GM18867 (cell line): ENCODE results near the gene MRPL21.
A peak's percentile ranks its signal among the peaks of the same experiment; 100 is the strongest.

Source experiments
- ATAC-seq: cut with Tn5 transposase; IDR thresholded peaks from one replicate; pipeline ENCODE4 v1.9.1; 2021; ENCODE audit warnings: mild to moderate bottlenecking, moderate library complexity; ENCODE audit not compliant: unreplicated experiment

Gene MRPL21

DNA sequence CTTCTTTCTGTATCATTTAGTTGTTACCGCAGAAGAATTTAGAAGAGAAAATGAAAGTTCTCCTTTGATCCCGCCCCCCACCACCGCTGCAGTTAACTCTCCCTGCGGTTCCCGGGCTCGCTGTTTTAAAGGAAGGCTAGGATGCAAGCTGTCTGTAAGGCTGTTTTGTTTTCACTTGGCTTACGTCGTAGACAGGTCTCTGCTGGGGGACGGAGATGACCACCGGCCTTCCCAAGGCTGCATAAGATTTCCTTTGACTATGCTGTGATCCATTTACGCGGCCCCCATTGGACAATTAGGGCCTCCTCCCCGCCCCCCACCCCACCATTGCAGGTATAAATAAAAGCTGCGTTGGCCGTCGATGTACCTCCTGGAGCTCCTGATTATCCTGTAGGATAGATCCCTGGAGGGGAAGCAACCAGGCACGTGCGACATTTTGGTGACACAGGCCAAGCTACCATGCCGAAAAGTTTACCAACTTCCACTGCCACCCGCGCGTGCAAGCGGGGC is 60.5 kb downstream of the MRPL21 start:
- ATAC-seq: no peak

GRCh38 chr11:68842427-68843051 is 61.1 kb downstream of the MRPL21 start:
- no peak for ATAC-seq

GRCh38 chr11:68841718-68842426 is 61.8 kb downstream of the MRPL21 start, which contains the start of gene CPT1A:
Gene CPT1A (minus strand): TSS chr11:68841916. CDS start chr11:68815474, 26,442 bp downstream.
- ATAC-seq: peak; percentile 38
